ENCODE measurements around the gene GMDS. TPM values are rescaled to one million over a fixed set of nuclear protein-coding genes. Genes with fewer than 3 reads are reported as not detected.

The GMDS gene
- total RNA-seq, 1 experiment from 2014 or later: 35.0 TPM

DNA sequence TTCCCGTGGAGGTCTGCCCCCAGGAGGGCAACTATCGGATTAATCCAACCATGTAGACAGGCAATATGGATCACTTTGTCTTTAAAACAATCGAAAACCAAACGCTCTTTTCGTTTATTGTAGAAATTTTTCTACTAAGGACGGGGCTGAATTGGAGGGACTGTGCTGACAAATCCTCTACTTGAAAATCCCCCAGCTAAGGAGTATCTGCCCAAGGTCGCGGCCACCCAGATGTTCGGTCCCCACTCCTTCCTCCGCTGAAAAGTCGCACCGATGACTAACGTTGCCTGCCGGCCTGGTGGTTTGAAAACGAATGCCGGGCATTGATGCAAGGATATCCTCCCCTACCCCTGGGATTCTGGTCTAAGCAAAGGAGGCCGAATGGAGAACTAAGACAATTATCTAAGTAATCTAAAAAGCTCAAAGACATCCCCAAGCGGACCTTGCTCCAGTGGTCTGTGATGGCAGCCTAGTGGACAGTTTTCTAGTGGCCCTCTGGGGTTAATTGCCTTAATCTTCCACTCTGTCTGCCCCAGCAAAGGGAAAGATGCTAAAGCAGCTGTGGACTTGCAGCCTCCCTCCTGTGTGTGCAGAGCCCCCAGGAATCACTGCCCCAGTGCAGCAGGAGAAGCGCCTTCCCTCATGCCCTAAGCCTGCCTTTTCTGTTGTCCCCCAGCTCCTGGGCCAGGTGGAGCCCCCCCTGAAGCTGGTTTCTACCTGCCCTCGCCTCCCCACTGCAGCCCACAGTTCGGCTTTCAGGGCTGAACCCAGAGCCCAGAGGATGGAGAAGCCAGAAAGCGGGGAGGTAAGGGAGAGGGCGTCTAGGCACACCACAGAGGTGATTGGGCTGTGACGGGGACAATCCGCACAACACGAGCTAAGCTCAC, 639.3 kb downstream of the GMDS start:
- CTCF ChIA-PET: interaction anchor here (1.1 to 3.1 kb wide), 11 partner anchors 8 to 1028 kb away, joined by 3 to 30 read pairs (median 4); no protein-coding TSS in a partner anchor
- Mint-ChIP-seq H3K36me3 (no peaks in the 10 kb centered on the region), H3K4me3 (peak overlapping the region; percentile 68), H3K27me3 (ENCODE audit: low read depth) (peaks cover 82% of the 10 kb centered on the region), H3K9me3 (no peaks in the 10 kb centered on the region), H3K27ac (peak overlapping the region; percentile 95; the same call in 1 of the 2 replicates), H3K4me1 (peaks cover 38% of the 10 kb centered on the region)
- ATAC-seq (peak; percentile 2), DNase-seq (ENCODE audit: low spot score) (no peak)
- POLR2A ChIA-PET: no interaction called here
- no peak for TF ChIP-seq GABPB1 (CRISPR knock-in tag; IDR thresholded peaks at IDR 0.05)
- TF ChIP-seq, protein P1, sequence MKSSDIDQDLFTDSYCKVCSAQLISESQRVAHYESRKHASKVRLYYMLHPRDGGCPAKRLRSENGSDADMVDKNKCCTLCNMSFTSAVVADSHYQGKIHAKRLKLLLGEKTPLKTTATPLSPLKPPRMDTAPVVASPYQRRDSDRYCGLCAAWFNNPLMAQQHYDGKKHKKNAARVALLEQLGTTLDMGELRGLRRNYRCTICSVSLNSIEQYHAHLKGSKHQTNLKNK (CRISPR knock-in tag; IDR thresholded peaks at IDR 0.05): no peak

GRCh38 chr6:1605004-1605892, 640.2 kb downstream of the GMDS start:
- H3K4me1 Mint-ChIP-seq: peaks cover 38% of the 10 kb centered on the region

More at GRCh38 chr6:1605004-1605892, 640.2 kb downstream of the GMDS start:
- Mint-ChIP-seq H3K27me3 (ENCODE audit: low read depth) (peaks cover 85% of the 10 kb centered on the region), H3K4me3 (peak overlapping the region; percentile 68), H3K27ac (no peak overlapping the region), H3K9me3 (no peaks in the 10 kb centered on the region), H3K36me3 (no peaks in the 10 kb centered on the region)
- ChIA-PET POLR2A (no interaction called here), CTCF (interaction anchor here (0.6 to 3.1 kb wide), 7 partner anchors 9 to 749 kb away, joined by 3 to 30 read pairs (median 3); no protein-coding TSS in a partner anchor)
- DNase-seq (ENCODE audit: low spot score) (no peak), ATAC-seq (no peak)
- TF ChIP-seq ZNF281 (CRISPR knock-in tag; IDR thresholded peaks at IDR 0.05) (0 out of 2 replicates have a peak, but pooled peaks have one; percentile 12), CREB1 (CRISPR knock-in tag; IDR thresholded peaks at IDR 0.05) (0 out of 2 replicates have a peak, but pooled peaks have one; percentile 15), ATF1 (CRISPR knock-in tag; IDR thresholded peaks at IDR 0.05) (no peak), KAT7 (CRISPR knock-in tag; IDR thresholded peaks at IDR 0.05; ENCODE audit: borderline replicate concordance) (no peak), CDX4 (CRISPR knock-in tag; IDR thresholded peaks at IDR 0.05; ENCODE audit: borderline replicate concordance) (no peak), ZNF138 (CRISPR knock-in tag; conservative IDR thresholded peaks at IDR 0.05) (no peak), IRF1 (CRISPR knock-in tag; IDR thresholded peaks at IDR 0.05) (no peak), TCF7 (CRISPR knock-in tag; IDR thresholded peaks at IDR 0.05; ENCODE audit: low read depth) (no peak)
- TF ChIP-seq, protein P2, sequence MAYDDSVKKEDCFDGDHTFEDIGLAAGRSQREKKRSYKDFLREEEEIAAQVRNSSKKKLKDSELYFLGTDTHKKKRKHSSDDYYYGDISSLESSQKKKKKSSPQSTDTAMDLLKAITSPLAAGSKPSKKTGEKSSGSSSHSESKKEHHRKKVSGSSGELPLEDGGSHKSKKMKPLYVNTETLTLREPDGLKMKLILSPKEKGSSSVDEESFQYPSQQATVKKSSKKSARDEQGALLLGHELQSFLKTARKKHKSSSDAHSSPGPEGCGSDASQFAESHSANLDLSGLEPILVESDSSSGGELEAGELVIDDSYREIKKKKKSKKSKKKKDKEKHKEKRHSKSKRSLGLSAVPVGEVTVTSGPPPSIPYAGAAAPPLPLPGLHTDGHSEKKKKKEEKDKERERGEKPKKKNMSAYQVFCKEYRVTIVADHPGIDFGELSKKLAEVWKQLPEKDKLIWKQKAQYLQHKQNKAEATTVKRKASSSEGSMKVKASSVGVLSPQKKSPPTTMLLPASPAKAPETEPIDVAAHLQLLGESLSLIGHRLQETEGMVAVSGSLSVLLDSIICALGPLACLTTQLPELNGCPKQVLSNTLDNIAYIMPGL (CRISPR knock-in tag; IDR thresholded peaks at IDR 0.05): no peak
- TF ChIP-seq, protein P3, sequence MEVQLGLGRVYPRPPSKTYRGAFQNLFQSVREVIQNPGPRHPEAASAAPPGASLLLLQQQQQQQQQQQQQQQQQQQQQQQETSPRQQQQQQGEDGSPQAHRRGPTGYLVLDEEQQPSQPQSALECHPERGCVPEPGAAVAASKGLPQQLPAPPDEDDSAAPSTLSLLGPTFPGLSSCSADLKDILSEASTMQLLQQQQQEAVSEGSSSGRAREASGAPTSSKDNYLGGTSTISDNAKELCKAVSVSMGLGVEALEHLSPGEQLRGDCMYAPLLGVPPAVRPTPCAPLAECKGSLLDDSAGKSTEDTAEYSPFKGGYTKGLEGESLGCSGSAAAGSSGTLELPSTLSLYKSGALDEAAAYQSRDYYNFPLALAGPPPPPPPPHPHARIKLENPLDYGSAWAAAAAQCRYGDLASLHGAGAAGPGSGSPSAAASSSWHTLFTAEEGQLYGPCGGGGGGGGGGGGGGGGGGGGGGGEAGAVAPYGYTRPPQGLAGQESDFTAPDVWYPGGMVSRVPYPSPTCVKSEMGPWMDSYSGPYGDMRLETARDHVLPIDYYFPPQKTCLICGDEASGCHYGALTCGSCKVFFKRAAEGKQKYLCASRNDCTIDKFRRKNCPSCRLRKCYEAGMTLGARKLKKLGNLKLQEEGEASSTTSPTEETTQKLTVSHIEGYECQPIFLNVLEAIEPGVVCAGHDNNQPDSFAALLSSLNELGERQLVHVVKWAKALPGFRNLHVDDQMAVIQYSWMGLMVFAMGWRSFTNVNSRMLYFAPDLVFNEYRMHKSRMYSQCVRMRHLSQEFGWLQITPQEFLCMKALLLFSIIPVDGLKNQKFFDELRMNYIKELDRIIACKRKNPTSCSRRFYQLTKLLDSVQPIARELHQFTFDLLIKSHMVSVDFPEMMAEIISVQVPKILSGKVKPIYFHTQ (CRISPR knock-in tag; IDR thresholded peaks at IDR 0.05): no peak

Data from WTC11 (cell line).